B cell (primary cell): ENCODE results near the gene TCF12.

Experiments
- CTCF ChIP-seq: fragments of 200-600 bp; IDR thresholded peaks from one replicate; pipeline ENCODE4 v1.8.0; 2022; ENCODE audit warnings: antibody characterized with exemption, mild to moderate bottlenecking
- EZH2 ChIP-seq: IDR thresholded peaks from 2 replicates; pipeline ENCODE4 v1.6.1; 2012; ENCODE audit warnings: borderline replicate concordance, low read depth, mild to moderate bottlenecking, moderate library complexity, low read length; ENCODE audit not compliant: insufficient read depth, poor library complexity, severe bottlenecking

GRCh38 chr15:56996746-56997470 is 78.5 kb downstream of the TCF12 start:
- no peak for TF ChIP-seq CTCF
- TF ChIP-seq EZH2 = no peak
